Lung (tissue), 12 donors: Measurements from ENCODE around the gene ANGPTL4. TPM values are rescaled to one million over a fixed set of nuclear protein-coding genes. Genes with fewer than 3 reads are reported as not detected.

ENCODE experiments used
- ATAC-seq: fragments of 200-7000 bp; cut with Tn5 transposase; one replicate; pipeline ENCODE4 v1.9.1; 2020; ENCODE audit warnings: moderate number of reproducible peaks; ENCODE audit not compliant: insufficient read depth, low FRiP score
- DNase-seq, 3 donors: peaks; one replicate each; pipeline ENCODE4 v3.0.0-alpha.2; 2013 to 2017
- H3K27ac ChIP-seq, 2 donors: one replicate each; pipeline ENCODE4 v1.5.1; 2013; ENCODE audit warnings: mild to moderate bottlenecking in 2 of 2, moderate library complexity in 2 of 2, control low read depth in 1 of 2, inconsistent platforms in 1 of 2, low read depth in 1 of 2, low read length in 1 of 2
- H3K27me3 ChIP-seq, 3 donors: one replicate each; pipeline ENCODE4 v1.5.1; 2013; ENCODE audit warnings: low read length in 2 of 3; ENCODE audit not compliant: control insufficient read depth in 3 of 3, insufficient read depth in 3 of 3
- H3K36me3 ChIP-seq, 4 donors: one replicate each; pipeline ENCODE4 v1.5.1; 2013; ENCODE audit warnings: low read length in 4 of 4, mild to moderate bottlenecking in 1 of 4, moderate library complexity in 1 of 4; ENCODE audit not compliant: control insufficient read depth in 4 of 4, insufficient read depth in 4 of 4
- H3K4me1 ChIP-seq, 5 donors: one replicate each; pipeline ENCODE4 v1.5.1; 2013; ENCODE audit warnings: low read length in 5 of 5, mild to moderate bottlenecking in 2 of 5, moderate library complexity in 1 of 5; ENCODE audit not compliant: control insufficient read depth in 5 of 5, insufficient read depth in 5 of 5
- H3K4me3 ChIP-seq: one replicate; pipeline ENCODE4 v1.5.1; 2013; ENCODE audit warnings: mild to moderate bottlenecking, control low read depth, moderate library complexity
- H3K9ac ChIP-seq, 2 donors: one replicate each; pipeline ENCODE4 v1.5.1; 2013; ENCODE audit warnings: low read length in 2 of 2, control low read depth in 1 of 2; ENCODE audit not compliant: insufficient read depth in 1 of 2
- H3K9me3 ChIP-seq, 4 donors: one replicate each; pipeline ENCODE4 v1.5.1; 2013; ENCODE audit warnings: low read length in 3 of 4, mild to moderate bottlenecking in 1 of 4, moderate library complexity in 1 of 4; ENCODE audit not compliant: control insufficient read depth in 4 of 4, insufficient read depth in 3 of 4
- WGBS, 2 donors: extraction: QIAGEN DNeasy Blood & Tissue Kit; methylation state at CpG; one replicate each; pipeline ENCODE4 v1.1.7; 2013; 5-methylcytosine and 5-hydroxymethylcytosine counted together
- polyA plus RNA-seq, 2 donors: library from polyadenylated mRNA; stranded (reverse); fragments of 200-250 nt; gene quantifications; one replicate each; pipeline ENCODE4 v1.2.1, GENCODE V29; 2013
- total RNA-seq, 2 donors: library from RNA; depleted of rRNA in 1 of 2; stranded (reverse); fragments of >200 nt in 1 of 2; gene quantifications; one replicate each; pipeline ENCODE4 v1.2.1, GENCODE V29; 2014 to 2021
- TF ChIP-seq, protein P1 (sequence below): IDR thresholded peaks from 2 replicates; pipeline ENCODE4 v1.5.1; 2012; ENCODE audit warnings: mild to moderate bottlenecking; ENCODE audit errors: control extremely low read depth, extremely low read depth
- donor health status: control.
- donor health status: control.
- donor health status: Bipolar disorder and iron deficiency.
- donor health status: healthy.
- donor health status: DM: yes; HTN: yes; CAD: no.

Gene ANGPTL4
- total and polyA plus RNA-seq, 4 donors = 4.4 to 96.3 (median 12.6) TPM

DNA sequence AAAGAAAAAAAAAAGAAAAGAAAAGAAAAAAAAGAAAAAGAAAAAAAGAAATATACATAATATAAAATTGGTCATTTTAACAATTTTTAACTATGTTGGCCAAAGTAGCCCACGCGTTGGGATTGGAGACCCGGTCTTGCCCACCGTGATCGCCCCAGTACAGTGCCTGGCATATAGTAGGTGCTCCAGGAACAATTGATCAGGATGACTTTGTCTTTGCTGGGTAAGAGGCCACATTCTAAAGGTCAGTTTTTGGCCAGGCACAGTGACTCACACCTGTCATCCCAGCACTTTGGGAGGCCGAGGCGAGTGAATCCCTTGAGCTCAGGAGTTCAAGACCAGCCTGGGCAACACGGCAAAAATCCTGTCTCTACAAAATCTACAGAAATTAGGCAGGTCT is 3.8 kb upstream of the ANGPTL4 start:
- no peak overlapping the region for H3K27ac ChIP-seq
- DNase-seq = no peak
- peaks cover 0 to 23% (median 15%) of the 10 kb centered on the region in 5 donors for H3K4me1 ChIP-seq
- H3K27me3 ChIP-seq = peaks cover 0 to 2% (median 0%) of the 10 kb centered on the region in 3 donors
- TF ChIP-seq, protein P1, sequence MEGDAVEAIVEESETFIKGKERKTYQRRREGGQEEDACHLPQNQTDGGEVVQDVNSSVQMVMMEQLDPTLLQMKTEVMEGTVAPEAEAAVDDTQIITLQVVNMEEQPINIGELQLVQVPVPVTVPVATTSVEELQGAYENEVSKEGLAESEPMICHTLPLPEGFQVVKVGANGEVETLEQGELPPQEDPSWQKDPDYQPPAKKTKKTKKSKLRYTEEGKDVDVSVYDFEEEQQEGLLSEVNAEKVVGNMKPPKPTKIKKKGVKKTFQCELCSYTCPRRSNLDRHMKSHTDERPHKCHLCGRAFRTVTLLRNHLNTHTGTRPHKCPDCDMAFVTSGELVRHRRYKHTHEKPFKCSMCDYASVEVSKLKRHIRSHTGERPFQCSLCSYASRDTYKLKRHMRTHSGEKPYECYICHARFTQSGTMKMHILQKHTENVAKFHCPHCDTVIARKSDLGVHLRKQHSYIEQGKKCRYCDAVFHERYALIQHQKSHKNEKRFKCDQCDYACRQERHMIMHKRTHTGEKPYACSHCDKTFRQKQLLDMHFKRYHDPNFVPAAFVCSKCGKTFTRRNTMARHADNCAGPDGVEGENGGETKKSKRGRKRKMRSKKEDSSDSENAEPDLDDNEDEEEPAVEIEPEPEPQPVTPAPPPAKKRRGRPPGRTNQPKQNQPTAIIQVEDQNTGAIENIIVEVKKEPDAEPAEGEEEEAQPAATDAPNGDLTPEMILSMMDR = no peak
- H3K9ac ChIP-seq = no peak overlapping the region
- no peaks in the 10 kb centered on the region for H3K9me3 ChIP-seq
- WGBS, 2 donors = 84 to 88% methylated on average over 8 of the region's 8 CpGs
- H3K36me3 ChIP-seq = no peaks in the 10 kb centered on the region
- H3K4me3 ChIP-seq = no peak overlapping the region
- ATAC-seq = no peak

DNA sequence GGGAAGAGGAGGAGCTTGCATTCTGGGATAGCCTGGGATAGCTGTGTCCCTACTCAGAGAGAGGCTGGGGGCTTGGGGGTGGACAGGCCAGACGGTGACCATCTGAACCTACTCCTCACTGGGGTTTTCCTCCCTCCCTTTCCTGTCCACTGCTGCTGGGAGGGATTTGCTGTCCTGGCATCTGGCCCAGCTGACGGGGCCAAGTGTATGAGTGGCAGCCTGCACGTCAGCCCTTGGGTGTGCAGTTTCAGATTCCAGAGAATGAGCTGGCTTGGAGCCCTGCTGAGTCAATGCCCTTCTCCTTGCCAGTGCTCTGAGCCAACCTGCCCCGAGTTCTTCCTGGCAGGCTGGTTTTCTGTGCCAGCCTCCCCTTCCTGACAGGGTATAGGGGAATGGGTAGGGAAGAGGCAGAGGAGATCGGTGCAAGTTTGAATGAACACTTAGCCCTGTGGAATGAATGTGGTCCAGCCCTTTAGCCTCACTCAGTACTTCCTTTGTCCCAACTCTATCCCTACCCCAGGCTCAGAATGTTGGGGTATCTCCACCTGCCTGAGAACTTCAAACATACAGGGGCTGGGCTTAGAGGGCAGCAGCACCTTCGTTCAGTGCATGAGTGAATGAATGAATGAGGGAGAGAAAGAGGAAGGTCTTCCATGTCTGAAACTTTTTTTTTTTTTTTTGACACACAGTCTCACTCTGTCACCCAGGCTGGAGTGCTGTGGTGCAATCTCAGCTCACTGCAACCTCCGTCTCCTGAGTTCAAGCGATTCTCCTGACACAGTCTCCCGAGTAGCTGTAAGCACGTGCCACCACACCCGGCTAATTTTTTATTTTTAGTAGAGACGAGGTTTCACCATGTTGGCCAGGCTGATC is 1.8 kb upstream of the ANGPTL4 start:
- TF ChIP-seq, protein P1 = no peak
- H3K9ac ChIP-seq = peak overlapping the region in 1 of 2 donors; percentile 38
- peak overlapping the region; percentile 86 to 98 for H3K27ac ChIP-seq
- no peaks in the 10 kb centered on the region for H3K9me3 ChIP-seq
- H3K36me3 ChIP-seq = no peaks in the 10 kb centered on the region
- peak; percentile 82 for ATAC-seq
- H3K4me1 ChIP-seq = peaks cover 5 to 30% (median 20%) of the 10 kb centered on the region in 5 donors
- H3K27me3 ChIP-seq = peaks cover 0 to 4% (median 0%) of the 10 kb centered on the region in 3 donors
- no peak overlapping the region for H3K4me3 ChIP-seq
- 17 to 26% methylated on average over 12 of the region's 12 CpGs for WGBS, 2 donors
- peak; percentile 94 to 97 (median 95) for DNase-seq

DNA sequence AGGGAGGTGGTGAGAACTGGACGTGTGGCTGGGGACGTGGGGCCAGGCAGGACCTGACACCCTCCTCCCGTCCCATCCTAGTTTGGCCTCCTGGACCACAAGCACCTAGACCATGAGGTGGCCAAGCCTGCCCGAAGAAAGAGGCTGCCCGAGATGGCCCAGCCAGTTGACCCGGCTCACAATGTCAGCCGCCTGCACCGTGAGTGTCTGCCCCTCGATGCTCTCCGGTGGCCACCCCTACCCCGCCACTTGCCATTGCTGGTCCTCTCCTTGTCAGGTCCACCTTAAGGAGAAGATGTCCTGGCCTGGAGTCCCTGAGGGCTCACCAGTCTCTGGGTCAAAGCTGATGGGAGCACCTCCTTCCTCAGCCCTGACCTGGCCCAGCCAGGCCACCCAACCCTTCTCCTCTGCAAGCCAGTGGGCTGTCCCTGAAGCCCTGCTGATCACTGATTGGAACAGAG is 2.2 kb downstream of the ANGPTL4 start:
- WGBS, 2 donors = 90 to 96% methylated on average over 11 of the region's 11 CpGs
- H3K4me3 ChIP-seq = no peak overlapping the region
- TF ChIP-seq, protein P1 = no peak
- ATAC-seq = no peak
- peaks cover 0 to 4% (median 0%) of the 10 kb centered on the region in 3 donors for H3K27me3 ChIP-seq
- peaks cover 6 to 54% (median 30%) of the 10 kb centered on the region in 5 donors for H3K4me1 ChIP-seq
- H3K9me3 ChIP-seq = no peaks in the 10 kb centered on the region
- no peak for DNase-seq
- no peak overlapping the region for H3K27ac ChIP-seq
- H3K9ac ChIP-seq = no peak overlapping the region
- peaks cover 0 to 2% (median 1%) of the 10 kb centered on the region in 4 donors for H3K36me3 ChIP-seq
